Nephron (organoid): ENCODE measurements around the gene CLEC4A.

Source experiments
- H3K27ac Mint-ChIP-seq, 3 experiments: 2 replicates each; pipeline ENCODE4 v1.8.0; 2020; ENCODE audit warnings: mixed read lengths in 3 of 3, mild to moderate bottlenecking in 2 of 3, moderate library complexity in 1 of 3
- H3K27me3 Mint-ChIP-seq: 2 replicates; pipeline ENCODE4 v1.8.0; 2021; ENCODE audit warnings: low read depth, mild to moderate bottlenecking, moderate library complexity, mixed read lengths
- H3K36me3 Mint-ChIP-seq: 2 replicates; pipeline ENCODE4 v1.8.0; 2020; ENCODE audit warnings: low read depth, mixed read lengths
- H3K4me1 Mint-ChIP-seq: 2 replicates; pipeline ENCODE4 v1.8.0; 2020; ENCODE audit warnings: mixed read lengths
- H3K4me3 Mint-ChIP-seq, 3 experiments: 2 replicates each; pipeline ENCODE4 v1.8.0; 2020; ENCODE audit warnings: mild to moderate bottlenecking in 3 of 3, mixed read lengths in 3 of 3, moderate library complexity in 2 of 3
- H3K9me3 Mint-ChIP-seq: 2 replicates; pipeline ENCODE4 v1.8.0; 2020; ENCODE audit warnings: mixed read lengths
- TF ChIP-seq, protein P1 (sequence below), 3 experiments: fragments of 200-600 bp; sonication (generic); IDR thresholded peaks; one replicate each; pipeline ENCODE4 v1.5.0; 2021; ENCODE audit warnings: antibody characterized with exemption in 3 of 3; ENCODE audit not compliant: unreplicated experiment in 3 of 3

CLEC4A gene

DNA sequence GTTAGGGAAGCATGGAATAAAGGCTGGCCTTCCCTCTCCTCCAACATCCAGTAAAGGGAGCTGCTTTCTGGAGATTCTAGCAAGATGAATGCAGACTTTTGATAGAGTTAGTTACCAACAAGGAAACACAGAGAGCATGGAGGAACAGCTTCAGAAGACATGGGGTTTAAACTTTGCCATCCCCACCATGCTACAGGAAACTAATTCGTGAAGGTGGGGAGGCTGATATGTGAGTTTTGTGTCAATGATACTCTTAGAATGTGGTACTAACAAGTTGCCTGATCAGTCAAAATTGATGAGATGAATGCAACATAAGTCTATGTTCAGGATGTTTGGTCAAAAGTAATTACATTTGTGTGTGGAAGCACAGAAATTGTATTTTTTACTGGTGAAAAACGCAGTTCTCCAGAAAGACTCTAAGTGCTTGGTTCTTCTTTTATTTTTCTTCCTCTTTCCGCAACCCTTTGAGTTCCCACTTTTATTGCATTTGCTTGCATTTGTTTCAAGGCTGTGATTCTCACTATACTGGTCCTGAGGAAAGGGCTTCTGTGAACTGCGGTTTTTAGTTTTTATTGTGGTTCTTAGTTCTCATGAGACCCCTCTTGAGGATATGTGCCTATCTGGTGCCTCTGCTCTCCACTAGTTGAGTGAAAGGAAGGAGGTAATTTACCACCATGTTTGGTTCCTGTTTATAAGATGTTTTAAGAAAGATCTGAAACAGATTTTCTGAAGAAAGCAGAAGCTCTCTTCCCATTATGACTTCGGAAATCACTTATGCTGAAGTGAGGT lies at the start of gene CLEC4A:
CLEC4A (plus strand) TSS at position 494 of the 789 bp plus-strand sequence; CDS start at position 756, 262 bp downstream.
- TF ChIP-seq, protein P1, sequence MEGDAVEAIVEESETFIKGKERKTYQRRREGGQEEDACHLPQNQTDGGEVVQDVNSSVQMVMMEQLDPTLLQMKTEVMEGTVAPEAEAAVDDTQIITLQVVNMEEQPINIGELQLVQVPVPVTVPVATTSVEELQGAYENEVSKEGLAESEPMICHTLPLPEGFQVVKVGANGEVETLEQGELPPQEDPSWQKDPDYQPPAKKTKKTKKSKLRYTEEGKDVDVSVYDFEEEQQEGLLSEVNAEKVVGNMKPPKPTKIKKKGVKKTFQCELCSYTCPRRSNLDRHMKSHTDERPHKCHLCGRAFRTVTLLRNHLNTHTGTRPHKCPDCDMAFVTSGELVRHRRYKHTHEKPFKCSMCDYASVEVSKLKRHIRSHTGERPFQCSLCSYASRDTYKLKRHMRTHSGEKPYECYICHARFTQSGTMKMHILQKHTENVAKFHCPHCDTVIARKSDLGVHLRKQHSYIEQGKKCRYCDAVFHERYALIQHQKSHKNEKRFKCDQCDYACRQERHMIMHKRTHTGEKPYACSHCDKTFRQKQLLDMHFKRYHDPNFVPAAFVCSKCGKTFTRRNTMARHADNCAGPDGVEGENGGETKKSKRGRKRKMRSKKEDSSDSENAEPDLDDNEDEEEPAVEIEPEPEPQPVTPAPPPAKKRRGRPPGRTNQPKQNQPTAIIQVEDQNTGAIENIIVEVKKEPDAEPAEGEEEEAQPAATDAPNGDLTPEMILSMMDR (IDR thresholded peaks at IDR 0.05; ENCODE audit: unreplicated experiment in 3 of 3), result no peak
- Mint-ChIP-seq H3K9me3 (no peaks in the 10 kb centered on the region), H3K4me3 (no peak within 1 kb of the TSS), H3K4me1 (no peaks in the 10 kb centered on the region), H3K36me3 (peaks cover 9% of the 10 kb centered on the region), H3K27me3 (no peaks in the 10 kb centered on the region), H3K27ac (no peak within 1 kb of the TSS)

DNA sequence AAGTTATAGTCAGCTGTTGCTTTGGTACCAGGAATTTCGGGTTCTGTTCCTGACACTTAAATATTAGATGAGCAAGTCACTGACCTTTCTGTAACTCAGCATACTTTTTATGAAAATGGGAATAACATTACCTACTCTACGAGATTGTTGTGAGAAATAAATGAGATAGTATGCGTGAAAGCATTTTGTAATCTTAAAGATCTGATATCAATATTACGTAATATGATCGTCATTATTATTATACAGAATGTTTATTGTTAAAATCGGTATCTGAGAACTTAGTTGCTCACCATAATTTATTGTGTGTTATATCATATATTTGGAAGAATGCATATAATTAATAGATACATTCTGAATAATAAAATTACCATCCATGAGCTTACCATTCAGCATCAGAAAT lies 47.5 kb upstream of the CLEC4A start:
- no peaks in the 10 kb centered on the region for H3K4me1 Mint-ChIP-seq
- peaks cover 5% of the 10 kb centered on the region for H3K27me3 Mint-ChIP-seq
- no peaks in the 10 kb centered on the region for H3K36me3 Mint-ChIP-seq
- no peak overlapping the region for H3K4me3 Mint-ChIP-seq
- no peak overlapping the region for H3K27ac Mint-ChIP-seq
- TF ChIP-seq, protein P1 (IDR thresholded peaks at IDR 0.05; ENCODE audit: unreplicated experiment in 3 of 3), result no peak
- H3K9me3 Mint-ChIP-seq, result no peaks in the 10 kb centered on the region

DNA sequence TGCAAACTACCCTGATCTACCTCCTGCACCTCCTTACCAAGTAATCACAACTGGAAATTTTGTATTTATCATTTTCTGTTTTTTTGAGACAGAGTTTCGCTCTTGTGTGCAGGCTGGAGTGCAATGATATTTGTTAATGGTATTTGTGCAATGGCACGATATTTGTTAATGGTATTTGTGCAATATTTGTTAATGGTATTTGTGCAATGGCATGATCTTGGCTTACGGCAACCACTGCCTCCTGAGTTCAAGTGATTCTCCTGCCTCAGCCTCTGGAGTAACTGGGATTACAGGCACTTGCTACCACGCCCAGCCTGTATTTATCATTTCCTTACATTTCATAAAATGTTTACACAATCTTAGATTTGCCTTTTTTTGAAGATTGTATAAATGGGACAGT lies 47.1 kb upstream of the CLEC4A start:
- H3K27me3 Mint-ChIP-seq, result peaks cover 5% of the 10 kb centered on the region
- H3K4me3 Mint-ChIP-seq, result no peak overlapping the region
- no peaks in the 10 kb centered on the region for H3K9me3 Mint-ChIP-seq
- no peaks in the 10 kb centered on the region for H3K36me3 Mint-ChIP-seq
- H3K4me1 Mint-ChIP-seq, result peaks cover 3% of the 10 kb centered on the region
- no peak overlapping the region for H3K27ac Mint-ChIP-seq
- TF ChIP-seq, protein P1 (IDR thresholded peaks at IDR 0.05; ENCODE audit: unreplicated experiment in 3 of 3), result no peak

DNA sequence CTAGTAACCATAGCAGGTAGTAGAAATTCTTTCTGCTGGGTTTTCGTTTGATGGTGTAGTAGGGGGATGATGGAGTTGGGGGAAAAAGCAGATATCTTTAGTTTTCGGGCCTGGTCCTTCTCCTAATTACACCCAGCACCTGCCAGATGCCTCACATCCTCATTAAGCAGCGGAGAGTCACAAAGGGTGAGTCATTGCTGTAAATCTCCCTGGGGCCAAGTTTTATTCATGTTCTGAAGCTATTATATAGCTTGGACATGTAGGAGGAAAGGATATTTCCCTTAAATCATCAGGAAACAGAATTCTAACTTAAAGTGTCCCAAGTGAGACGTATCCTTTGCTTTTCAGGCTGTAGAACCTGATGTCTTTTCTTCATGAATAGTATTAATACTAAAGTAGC lies 46.2 kb upstream of the CLEC4A start:
- Mint-ChIP-seq H3K27me3 (no peaks in the 10 kb centered on the region), H3K4me1 (peaks cover 5% of the 10 kb centered on the region), H3K27ac (no peak overlapping the region), H3K36me3 (no peaks in the 10 kb centered on the region), H3K4me3 (no peak overlapping the region), H3K9me3 (no peaks in the 10 kb centered on the region)
- TF ChIP-seq, protein P1 (IDR thresholded peaks at IDR 0.05; ENCODE audit: unreplicated experiment in 3 of 3), result no peak

DNA sequence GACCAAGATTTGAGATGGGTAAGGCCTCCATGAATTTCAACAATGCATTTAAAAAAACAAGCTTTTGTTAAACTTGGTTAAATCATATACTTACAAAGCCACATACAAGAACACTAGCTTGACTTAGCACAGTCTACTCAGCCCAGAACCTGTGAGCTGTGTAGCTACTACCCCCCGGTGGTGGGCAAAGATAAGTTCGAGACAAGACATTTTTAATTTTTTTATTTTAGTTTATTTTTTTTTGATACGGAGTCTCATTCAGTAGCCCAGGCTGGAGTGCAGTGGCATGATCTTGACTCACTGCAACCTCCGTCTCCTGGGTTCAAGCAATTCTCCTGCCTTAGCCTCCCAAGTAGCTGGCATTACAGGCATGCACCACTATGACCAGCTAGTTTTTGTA lies 45.0 kb upstream of the CLEC4A start:
- peaks cover 12% of the 10 kb centered on the region for H3K4me1 Mint-ChIP-seq
- H3K27ac Mint-ChIP-seq, result peak overlapping the region in 1 of 3 experiments; percentile 26
- H3K27me3 Mint-ChIP-seq, result no peaks in the 10 kb centered on the region
- H3K4me3 Mint-ChIP-seq, result peak overlapping the region in 2 of 3 experiments; percentile 28 to 36
- no peaks in the 10 kb centered on the region for H3K36me3 Mint-ChIP-seq
- TF ChIP-seq, protein P1 (IDR thresholded peaks at IDR 0.05; ENCODE audit: unreplicated experiment in 3 of 3), result peak; percentile 54 to 61 (median 59)
- H3K9me3 Mint-ChIP-seq, result no peaks in the 10 kb centered on the region

DNA sequence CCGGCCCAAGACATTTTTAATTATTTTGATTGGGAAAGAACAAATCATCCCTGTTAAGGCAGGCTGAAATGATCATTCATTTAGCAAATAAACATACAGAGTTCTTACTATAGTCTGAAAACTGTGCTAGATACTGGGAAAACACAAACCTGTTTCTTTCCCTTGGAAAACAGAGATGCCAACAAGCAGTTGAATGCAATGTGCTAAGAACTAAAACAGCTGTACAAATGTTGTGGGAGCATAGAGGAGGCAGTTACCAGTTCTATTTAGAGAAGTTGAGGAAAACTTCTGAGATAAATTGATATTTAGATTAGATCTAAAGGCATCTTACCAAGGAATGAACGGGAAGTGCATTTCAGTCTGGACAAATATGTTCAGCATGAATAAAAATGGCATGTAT lies 44.5 kb upstream of the CLEC4A start:
- Mint-ChIP-seq H3K36me3 (no peaks in the 10 kb centered on the region), H3K9me3 (no peaks in the 10 kb centered on the region), H3K27ac (no peak overlapping the region), H3K4me1 (peaks cover 13% of the 10 kb centered on the region), H3K4me3 (peak overlapping the region; percentile 64 to 73 (median 72)), H3K27me3 (no peaks in the 10 kb centered on the region)
- TF ChIP-seq, protein P1 (IDR thresholded peaks at IDR 0.05; ENCODE audit: unreplicated experiment in 3 of 3), result no peak
